HEK293 (cell line): ENCODE data around the gene HDC.

Experiments
- CTCF ChIA-PET: fragments of 350-600 bp; formaldehyde crosslinking; extraction: SDS; loops from one replicate; lab custom pipeline; 2021; ENCODE audit warnings: antibody characterized with exemption; lab: Yijun Ruan, JAX
- POLR2A ChIA-PET: fragments of 300-600 bp; formaldehyde crosslinking; extraction: SDS; loops from one replicate; lab custom pipeline; 2020; ENCODE audit warnings: antibody characterized with exemption, inconsistent platforms; lab: Yijun Ruan, JAX
- H3K27ac ChIP-seq: fragments of 200-500 bp; sonication (Bioruptor generic); 2 replicates; pipeline ENCODE4 v1.5.1; 2014; ENCODE audit warnings: low read depth, low read length, control low read depth, inconsistent platforms; ENCODE audit errors: extremely low read depth
- H3K36me3 ChIP-seq, 2 experiments: fragments of 200-500 bp in 1 of 2; sonication (Bioruptor generic) in 1 of 2; 1 replicate in 1 of 2; 2 replicates in 1 of 2; pipeline ENCODE4 v1.5.1; 2014 to 2017; ENCODE audit warnings: inconsistent platforms in 2 of 2, low read length in 2 of 2; ENCODE audit not compliant: control insufficient read depth in 2 of 2, insufficient read depth in 1 of 2
- H3K4me1 ChIP-seq: fragments of 200-500 bp; sonication (Bioruptor generic); 2 replicates; pipeline ENCODE4 v1.5.1; 2014; ENCODE audit warnings: mild to moderate bottlenecking, low read length, inconsistent platforms; ENCODE audit not compliant: control insufficient read depth, insufficient read depth
- H3K4me3 ChIP-seq: 2 replicates; pipeline ENCODE4 v1.5.1; 2011; ENCODE audit warnings: low read depth, mild to moderate bottlenecking, control low read depth, low read length, moderate library complexity
- H3K9me3 ChIP-seq: fragments of 200-500 bp; sonication (Bioruptor generic); 2 replicates; pipeline ENCODE4 v1.5.1; 2014; ENCODE audit warnings: low read depth, low read length, inconsistent platforms; ENCODE audit not compliant: control insufficient read depth, insufficient read depth
- EGR2 ChIP-seq: fragments of 450-650 bp; formaldehyde crosslinking; IDR thresholded peaks from 2 replicates; pipeline ENCODE4 v1.5.1; 2016; ENCODE audit warnings: low read depth, missing biosample characterization, missing genetic modification characterization
- RBAK ChIP-seq: fragments of 450-650 bp; formaldehyde crosslinking; IDR thresholded peaks from 2 replicates; pipeline ENCODE4 v1.5.1; 2016; ENCODE audit warnings: missing biosample characterization, missing genetic modification characterization
- SALL2 ChIP-seq: fragments of 450-650 bp; formaldehyde crosslinking; IDR thresholded peaks from 2 replicates; pipeline ENCODE4 v1.5.0; 2017; ENCODE audit warnings: missing biosample characterization, mild to moderate bottlenecking, missing genetic modification characterization, borderline replicate concordance
- SCRT2 ChIP-seq: fragments of 450-650 bp; formaldehyde crosslinking; IDR thresholded peaks from 2 replicates; pipeline ENCODE4 v1.5.1; 2016; ENCODE audit warnings: missing biosample characterization, missing genetic modification characterization
- SP2 ChIP-seq: fragments of 450-650 bp; formaldehyde crosslinking; IDR thresholded peaks from 2 replicates; pipeline ENCODE4 v1.5.1; 2016; ENCODE audit warnings: missing biosample characterization, missing genetic modification characterization
- SP7 ChIP-seq: fragments of 450-650 bp; formaldehyde crosslinking; IDR thresholded peaks from 2 replicates; pipeline ENCODE4 v1.5.1; 2016; ENCODE audit warnings: missing biosample characterization, missing genetic modification characterization
- TSHZ1 ChIP-seq: fragments of 450-650 bp; formaldehyde crosslinking; IDR thresholded peaks from 2 replicates; pipeline ENCODE4 v1.5.1; 2016; ENCODE audit warnings: missing biosample characterization, missing genetic modification characterization, borderline replicate concordance
- WT1 ChIP-seq: fragments of 450-650 bp; formaldehyde crosslinking; IDR thresholded peaks from 2 replicates; pipeline ENCODE4 v1.5.1; 2016; ENCODE audit warnings: missing biosample characterization, missing genetic modification characterization
- ZBTB6 ChIP-seq: fragments of 450-650 bp; formaldehyde crosslinking; IDR thresholded peaks from 2 replicates; pipeline ENCODE4 v1.5.1; 2017; ENCODE audit warnings: missing biosample characterization, missing genetic modification characterization
- ZNF157 ChIP-seq: fragments of 450-650 bp; formaldehyde crosslinking; IDR thresholded peaks from 2 replicates; pipeline ENCODE4 v1.5.1; 2016; ENCODE audit warnings: missing biosample characterization, missing genetic modification characterization
- ZNF18 ChIP-seq: fragments of 450-650 bp; formaldehyde crosslinking; IDR thresholded peaks from 2 replicates; pipeline ENCODE4 v1.5.1; 2016; ENCODE audit warnings: missing biosample characterization, missing genetic modification characterization
- ZNF266 ChIP-seq: fragments of 450-650 bp; formaldehyde crosslinking; IDR thresholded peaks from 2 replicates; pipeline ENCODE4 v1.5.1; 2016; ENCODE audit warnings: missing biosample characterization, missing genetic modification characterization, low read depth
- ZNF292 ChIP-seq: fragments of 450-650 bp; formaldehyde crosslinking; IDR thresholded peaks from 2 replicates; pipeline ENCODE4 v1.5.1; 2016; ENCODE audit warnings: low read depth, missing biosample characterization, missing genetic modification characterization, borderline replicate concordance
- ZNF433 ChIP-seq: fragments of 450-650 bp; formaldehyde crosslinking; IDR thresholded peaks from 2 replicates; pipeline ENCODE4 v1.5.1; 2016; ENCODE audit warnings: missing biosample characterization, missing genetic modification characterization, low read depth
- ZNF521 ChIP-seq: fragments of 450-650 bp; formaldehyde crosslinking; IDR thresholded peaks from 2 replicates; pipeline ENCODE4 v1.5.1; 2017; ENCODE audit warnings: missing biosample characterization, mild to moderate bottlenecking, missing genetic modification characterization
- ZNF549 ChIP-seq: fragments of 450-650 bp; IDR thresholded peaks from 2 replicates; pipeline ENCODE4 v1.5.1; 2018; ENCODE audit warnings: missing biosample characterization, missing genetic modification characterization, mild to moderate bottlenecking, inconsistent platforms, moderate library complexity
- ZSCAN23 ChIP-seq: fragments of 450-650 bp; formaldehyde crosslinking; IDR thresholded peaks from 2 replicates; pipeline ENCODE4 v1.5.1; 2016; ENCODE audit warnings: missing biosample characterization, missing genetic modification characterization
- TF ChIP-seq, protein P1 (sequence below): fragments of 450-650 bp; formaldehyde crosslinking; IDR thresholded peaks from 2 replicates; pipeline ENCODE4 v1.5.1; 2016; ENCODE audit warnings: missing biosample characterization, missing genetic modification characterization, borderline replicate concordance

Gene HDC

DNA sequence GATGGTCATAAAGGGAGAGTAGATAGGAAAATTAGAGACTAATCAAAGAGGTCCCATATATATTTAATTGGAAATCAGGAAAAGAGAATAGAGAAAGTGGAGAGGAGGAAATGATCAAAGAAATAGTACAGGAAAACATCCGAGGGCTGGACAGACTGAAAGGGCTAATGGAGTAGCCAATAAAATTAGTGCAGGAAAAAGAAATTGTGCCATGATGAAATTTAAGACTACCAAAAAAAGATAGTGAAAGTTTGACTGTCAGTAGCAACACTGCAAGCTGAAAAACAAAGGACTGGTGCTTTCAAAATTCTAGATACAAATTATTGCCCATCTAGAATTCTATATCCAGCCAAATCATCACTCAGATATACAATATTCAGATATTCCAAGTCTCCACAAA lies 47.2 kb downstream of the HDC start:
- CTCF ChIA-PET, result interaction anchor here (0.7 kb wide), 1 partner anchor 15 kb away, joined by 3 read pairs; no protein-coding TSS in a partner anchor
- POLR2A ChIA-PET, result no interaction called here
- Histone ChIP-seq H3K36me3 (no peaks in the 10 kb centered on the region), H3K4me3 (no peak overlapping the region)
- no peak for TF ChIP-seq ZNF521 (tag by site-specific recombination)
- TF ChIP-seq SP2 (tag by site-specific recombination), result no peak
- no peak for TF ChIP-seq ZSCAN23 (tag by site-specific recombination)
- TF ChIP-seq, all 188 proteins: peak for 0
- H3K9me3 ChIP-seq, result no peaks in the 10 kb centered on the region
- no peak overlapping the region for H3K27ac ChIP-seq
- H3K4me1 ChIP-seq, result no peaks in the 10 kb centered on the region

- CTCF ChIA-PET, result no interaction called here
These were observed 54.9 kb downstream of the HDC start for GRCh38 chr15:50210462-50211157.

More at GRCh38 chr15:50210462-50211157, 54.9 kb downstream of the HDC start:
- POLR2A ChIA-PET, result interaction anchor here (0.6 kb wide), 1 partner anchor 344 kb away, joined by 8 read pairs; no protein-coding TSS in a partner anchor
- H3K4me3 ChIP-seq, result no peak overlapping the region
- H3K9me3 ChIP-seq, result no peaks in the 10 kb centered on the region
- H3K27ac ChIP-seq, result no peak overlapping the region
- TF ChIP-seq ZNF18 (no peak), EGR2 (tag by site-specific recombination) (no peak), RBAK (tag by site-specific recombination) (no peak), ZNF157 (tag by site-specific recombination) (no peak), WT1 (tag by site-specific recombination) (no peak), ZBTB6 (tag by site-specific recombination) (no peak), ZNF433 (tag by site-specific recombination) (no peak), SCRT2 (tag by site-specific recombination) (no peak), ZNF266 (no peak), TSHZ1 (tag by site-specific recombination) (no peak), ZNF292 (tag by site-specific recombination) (no peak), ZNF549 (no peak), SP7 (tag by site-specific recombination) (no peak), SALL2 (tag by site-specific recombination) (no peak)
- TF ChIP-seq, protein P1, sequence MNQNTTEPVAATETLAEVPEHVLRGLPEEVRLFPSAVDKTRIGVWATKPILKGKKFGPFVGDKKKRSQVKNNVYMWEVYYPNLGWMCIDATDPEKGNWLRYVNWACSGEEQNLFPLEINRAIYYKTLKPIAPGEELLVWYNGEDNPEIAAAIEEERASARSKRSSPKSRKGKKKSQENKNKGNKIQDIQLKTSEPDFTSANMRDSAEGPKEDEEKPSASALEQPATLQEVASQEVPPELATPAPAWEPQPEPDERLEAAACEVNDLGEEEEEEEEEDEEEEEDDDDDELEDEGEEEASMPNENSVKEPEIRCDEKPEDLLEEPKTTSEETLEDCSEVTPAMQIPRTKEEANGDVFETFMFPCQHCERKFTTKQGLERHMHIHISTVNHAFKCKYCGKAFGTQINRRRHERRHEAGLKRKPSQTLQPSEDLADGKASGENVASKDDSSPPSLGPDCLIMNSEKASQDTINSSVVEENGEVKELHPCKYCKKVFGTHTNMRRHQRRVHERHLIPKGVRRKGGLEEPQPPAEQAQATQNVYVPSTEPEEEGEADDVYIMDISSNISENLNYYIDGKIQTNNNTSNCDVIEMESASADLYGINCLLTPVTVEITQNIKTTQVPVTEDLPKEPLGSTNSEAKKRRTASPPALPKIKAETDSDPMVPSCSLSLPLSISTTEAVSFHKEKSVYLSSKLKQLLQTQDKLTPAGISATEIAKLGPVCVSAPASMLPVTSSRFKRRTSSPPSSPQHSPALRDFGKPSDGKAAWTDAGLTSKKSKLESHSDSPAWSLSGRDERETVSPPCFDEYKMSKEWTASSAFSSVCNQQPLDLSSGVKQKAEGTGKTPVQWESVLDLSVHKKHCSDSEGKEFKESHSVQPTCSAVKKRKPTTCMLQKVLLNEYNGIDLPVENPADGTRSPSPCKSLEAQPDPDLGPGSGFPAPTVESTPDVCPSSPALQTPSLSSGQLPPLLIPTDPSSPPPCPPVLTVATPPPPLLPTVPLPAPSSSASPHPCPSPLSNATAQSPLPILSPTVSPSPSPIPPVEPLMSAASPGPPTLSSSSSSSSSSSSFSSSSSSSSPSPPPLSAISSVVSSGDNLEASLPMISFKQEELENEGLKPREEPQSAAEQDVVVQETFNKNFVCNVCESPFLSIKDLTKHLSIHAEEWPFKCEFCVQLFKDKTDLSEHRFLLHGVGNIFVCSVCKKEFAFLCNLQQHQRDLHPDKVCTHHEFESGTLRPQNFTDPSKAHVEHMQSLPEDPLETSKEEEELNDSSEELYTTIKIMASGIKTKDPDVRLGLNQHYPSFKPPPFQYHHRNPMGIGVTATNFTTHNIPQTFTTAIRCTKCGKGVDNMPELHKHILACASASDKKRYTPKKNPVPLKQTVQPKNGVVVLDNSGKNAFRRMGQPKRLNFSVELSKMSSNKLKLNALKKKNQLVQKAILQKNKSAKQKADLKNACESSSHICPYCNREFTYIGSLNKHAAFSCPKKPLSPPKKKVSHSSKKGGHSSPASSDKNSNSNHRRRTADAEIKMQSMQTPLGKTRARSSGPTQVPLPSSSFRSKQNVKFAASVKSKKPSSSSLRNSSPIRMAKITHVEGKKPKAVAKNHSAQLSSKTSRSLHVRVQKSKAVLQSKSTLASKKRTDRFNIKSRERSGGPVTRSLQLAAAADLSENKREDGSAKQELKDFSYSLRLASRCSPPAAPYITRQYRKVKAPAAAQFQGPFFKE (tag by site-specific recombination), result no peak
- no peaks in the 10 kb centered on the region for H3K4me1 ChIP-seq
- peaks cover 3 to 8% of the 10 kb centered on the region in 2 experiments; a peak in 2 of 3 replicates for H3K36me3 ChIP-seq
